ENCODE data around the gene PAMR1. TPM values are rescaled to one million over a fixed set of nuclear protein-coding genes. Genes with fewer than 3 reads are reported as not detected.

PAMR1 gene
- total RNA-seq, 1 experiment from 2014 or later, result not detected

DNA sequence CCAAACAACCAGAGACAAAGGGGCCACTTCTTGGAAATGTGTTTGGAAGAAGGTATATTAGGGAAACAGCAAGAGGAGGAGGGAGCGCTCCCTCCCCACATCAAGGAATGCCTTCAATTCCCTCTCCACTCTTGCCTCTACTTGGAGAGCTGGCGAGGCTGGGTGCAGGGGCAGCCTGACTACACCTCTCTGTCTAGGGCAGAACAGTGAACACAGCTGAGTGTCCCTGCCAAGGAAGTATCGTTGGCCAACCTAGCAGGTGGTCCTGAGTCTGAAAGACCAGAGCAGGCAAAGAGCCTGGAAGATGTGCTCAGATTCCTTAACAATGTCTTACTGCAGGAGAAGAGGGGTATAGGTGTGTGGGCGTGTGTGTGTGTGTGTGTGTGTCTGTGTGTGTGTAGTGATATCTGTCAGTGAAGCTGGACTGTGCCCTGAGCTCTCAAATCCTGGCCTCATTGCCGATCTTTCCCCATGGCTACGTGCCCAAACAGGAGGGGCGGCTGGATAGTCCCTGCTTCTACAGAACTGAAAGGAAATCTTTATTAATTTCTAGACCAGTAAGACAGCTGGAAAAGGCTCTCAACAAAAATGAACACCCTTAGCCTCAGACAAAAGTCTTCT, 46.8 kb downstream of the PAMR1 start:
- Mint-ChIP-seq H3K4me1 (ENCODE audit: low read depth, unreplicated experiment) (peaks cover 6% of the 10 kb centered on the region), H3K9me3 (ENCODE audit: low read depth, unreplicated experiment) (peaks cover 7% of the 10 kb centered on the region), H3K36me3 (ENCODE audit: insufficient read depth, unreplicated experiment) (no peaks in the 10 kb centered on the region), H3K27me3 (ENCODE audit: unreplicated experiment) (peaks cover 78% of the 10 kb centered on the region), H3K4me3 (ENCODE audit: low read depth, unreplicated experiment) (no peak overlapping the region), H3K27ac (ENCODE audit: unreplicated experiment) (no peak overlapping the region)
- intact Hi-C loops (cut with micrococcal nuclease; ENCODE audit: unreplicated experiment), result no loop called here
- no TSS peak for BruUV-seq (replicated peaks)
- TF ChIP-seq, protein P1, sequence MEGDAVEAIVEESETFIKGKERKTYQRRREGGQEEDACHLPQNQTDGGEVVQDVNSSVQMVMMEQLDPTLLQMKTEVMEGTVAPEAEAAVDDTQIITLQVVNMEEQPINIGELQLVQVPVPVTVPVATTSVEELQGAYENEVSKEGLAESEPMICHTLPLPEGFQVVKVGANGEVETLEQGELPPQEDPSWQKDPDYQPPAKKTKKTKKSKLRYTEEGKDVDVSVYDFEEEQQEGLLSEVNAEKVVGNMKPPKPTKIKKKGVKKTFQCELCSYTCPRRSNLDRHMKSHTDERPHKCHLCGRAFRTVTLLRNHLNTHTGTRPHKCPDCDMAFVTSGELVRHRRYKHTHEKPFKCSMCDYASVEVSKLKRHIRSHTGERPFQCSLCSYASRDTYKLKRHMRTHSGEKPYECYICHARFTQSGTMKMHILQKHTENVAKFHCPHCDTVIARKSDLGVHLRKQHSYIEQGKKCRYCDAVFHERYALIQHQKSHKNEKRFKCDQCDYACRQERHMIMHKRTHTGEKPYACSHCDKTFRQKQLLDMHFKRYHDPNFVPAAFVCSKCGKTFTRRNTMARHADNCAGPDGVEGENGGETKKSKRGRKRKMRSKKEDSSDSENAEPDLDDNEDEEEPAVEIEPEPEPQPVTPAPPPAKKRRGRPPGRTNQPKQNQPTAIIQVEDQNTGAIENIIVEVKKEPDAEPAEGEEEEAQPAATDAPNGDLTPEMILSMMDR (IDR thresholded peaks at IDR 0.05; ENCODE audit: unreplicated experiment), result no peak
- CTCF ChIA-PET, result interaction anchor here (0.9 kb wide), 1 partner anchor 67 kb away, joined by 3 read pairs; no protein-coding TSS in a partner anchor
- no peak for DNase-seq

DNA sequence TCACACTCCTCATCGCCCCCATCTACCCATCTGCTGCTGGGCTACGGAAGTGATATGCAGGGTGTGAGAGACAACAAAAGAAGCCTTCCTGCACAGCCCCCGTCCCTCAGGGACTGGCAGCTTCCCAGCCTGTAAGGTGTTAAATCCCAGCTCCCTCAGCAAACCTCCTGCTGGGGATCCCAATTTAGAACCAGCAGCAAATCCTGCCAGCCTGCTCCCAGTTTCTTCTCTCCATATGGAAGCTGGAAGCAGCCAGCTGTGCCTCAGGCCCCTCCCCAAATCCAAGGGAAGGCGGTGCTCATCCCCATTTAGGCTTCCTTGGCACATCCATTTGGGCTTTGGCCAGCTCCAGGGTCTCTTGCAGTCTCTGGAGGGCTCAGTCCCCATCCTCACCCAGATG, 47.5 kb downstream of the PAMR1 start:
- H3K36me3 Mint-ChIP-seq (ENCODE audit: insufficient read depth, unreplicated experiment), result no peaks in the 10 kb centered on the region
- no peak overlapping the region for H3K4me3 Mint-ChIP-seq (ENCODE audit: low read depth, unreplicated experiment)
- no TSS peak for BruUV-seq (replicated peaks)
- H3K27ac Mint-ChIP-seq (ENCODE audit: unreplicated experiment), result no peak overlapping the region
- H3K4me1 Mint-ChIP-seq (ENCODE audit: low read depth, unreplicated experiment), result peaks cover 6% of the 10 kb centered on the region
- peaks cover 5% of the 10 kb centered on the region for H3K9me3 Mint-ChIP-seq (ENCODE audit: low read depth, unreplicated experiment)
- no peak for DNase-seq
- peaks cover 78% of the 10 kb centered on the region for H3K27me3 Mint-ChIP-seq (ENCODE audit: unreplicated experiment)
- CTCF ChIA-PET, result no interaction called here
- intact Hi-C loops (cut with micrococcal nuclease; ENCODE audit: unreplicated experiment), result no loop called here
- TF ChIP-seq, protein P1 (IDR thresholded peaks at IDR 0.05; ENCODE audit: unreplicated experiment), result no peak

DNA sequence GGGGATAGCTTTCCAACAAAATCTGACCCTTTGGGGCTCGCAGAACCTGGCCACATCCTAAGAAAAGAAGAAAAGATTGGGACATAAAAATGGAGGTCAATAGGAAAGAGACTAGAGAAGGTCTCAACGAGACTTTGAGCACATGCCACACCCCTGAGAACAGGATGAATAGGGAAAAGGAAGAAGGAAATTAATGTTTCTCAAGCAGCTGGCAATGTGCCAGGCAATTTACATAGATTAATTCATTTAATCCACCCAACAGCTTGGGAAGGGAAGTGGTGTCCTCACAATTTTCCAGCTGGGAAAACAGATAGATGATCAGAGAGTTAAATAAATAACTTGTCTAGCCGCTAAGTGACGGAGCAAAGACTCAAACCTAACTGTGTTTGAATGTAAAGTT, 50.7 kb downstream of the PAMR1 start:
- peaks cover 6% of the 10 kb centered on the region for H3K4me1 Mint-ChIP-seq (ENCODE audit: low read depth, unreplicated experiment)
- DNase-seq, result no peak
- H3K36me3 Mint-ChIP-seq (ENCODE audit: insufficient read depth, unreplicated experiment), result no peaks in the 10 kb centered on the region
- intact Hi-C loops (cut with micrococcal nuclease; ENCODE audit: unreplicated experiment), result no loop called here
- peaks cover 89% of the 10 kb centered on the region for H3K27me3 Mint-ChIP-seq (ENCODE audit: unreplicated experiment)
- TF ChIP-seq, protein P1 (IDR thresholded peaks at IDR 0.05; ENCODE audit: unreplicated experiment), result no peak
- BruUV-seq (replicated peaks), result no TSS peak
- H3K9me3 Mint-ChIP-seq (ENCODE audit: low read depth, unreplicated experiment), result peaks cover 2% of the 10 kb centered on the region
- no peak overlapping the region for H3K4me3 Mint-ChIP-seq (ENCODE audit: low read depth, unreplicated experiment)
- CTCF ChIA-PET, result interaction anchor here (0.9 kb wide), 1 partner anchor 15 kb away, joined by 3 read pairs; no protein-coding TSS in a partner anchor
- no peak overlapping the region for H3K27ac Mint-ChIP-seq (ENCODE audit: unreplicated experiment)

DNA sequence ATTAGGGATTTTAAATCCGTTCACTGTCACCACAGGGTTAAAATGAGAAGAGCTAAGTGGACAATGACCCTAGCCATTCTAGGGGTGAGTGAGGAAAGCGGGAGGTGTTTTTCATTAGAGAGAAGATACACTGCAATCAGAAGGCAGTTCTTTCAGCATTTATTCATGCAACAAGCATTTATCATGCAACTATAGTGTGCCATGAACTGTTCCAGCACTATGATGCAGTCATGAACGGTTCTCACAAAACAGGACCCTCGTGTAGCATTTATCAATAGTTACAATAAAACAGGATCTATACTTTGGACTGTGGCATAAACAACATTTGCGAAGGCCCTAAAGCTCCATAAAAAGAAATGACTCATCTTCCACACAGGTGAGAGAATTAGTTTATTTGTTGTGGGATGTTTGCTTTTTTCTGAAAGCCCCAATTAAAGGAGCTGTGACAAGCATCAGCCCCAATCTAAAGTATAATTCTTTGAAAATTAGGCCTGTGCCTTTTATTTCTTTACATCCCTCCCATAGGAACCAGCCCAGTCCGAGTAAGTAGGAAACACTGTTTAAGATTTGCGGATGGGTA, 51.5 kb downstream of the PAMR1 start:
- Mint-ChIP-seq H3K36me3 (ENCODE audit: insufficient read depth, unreplicated experiment) (no peaks in the 10 kb centered on the region), H3K9me3 (ENCODE audit: low read depth, unreplicated experiment) (peaks cover 2% of the 10 kb centered on the region), H3K27me3 (ENCODE audit: unreplicated experiment) (peaks cover 89% of the 10 kb centered on the region), H3K4me1 (ENCODE audit: low read depth, unreplicated experiment) (peaks cover 6% of the 10 kb centered on the region), H3K27ac (ENCODE audit: unreplicated experiment) (no peak overlapping the region), H3K4me3 (ENCODE audit: low read depth, unreplicated experiment) (no peak overlapping the region)
- DNase-seq, result no peak
- TF ChIP-seq, protein P1 (IDR thresholded peaks at IDR 0.05; ENCODE audit: unreplicated experiment), result no peak
- CTCF ChIA-PET, result no interaction called here
- BruUV-seq (replicated peaks), result no TSS peak
- intact Hi-C loops (cut with micrococcal nuclease; ENCODE audit: unreplicated experiment), result no loop called here

All from Calu3 (cell line).